Ramos (cell line): ENCODE measurements around the gene THOC2.
"Not testable (repeated sequence)": the region's sequence is repeated elsewhere in the genome, so short reads cannot be mapped to it uniquely, and the experiment has no call there.

Experiments used
- in situ Hi-C: fragments of 300-500 bp; cut with MboI; formaldehyde crosslinking; loops from one replicate; pipeline ENCODE4 v1.14.3; 2022; ENCODE audit warnings: low sequenced_read_pairs; ENCODE audit not compliant: unreplicated experiment

Gene THOC2

DNA sequence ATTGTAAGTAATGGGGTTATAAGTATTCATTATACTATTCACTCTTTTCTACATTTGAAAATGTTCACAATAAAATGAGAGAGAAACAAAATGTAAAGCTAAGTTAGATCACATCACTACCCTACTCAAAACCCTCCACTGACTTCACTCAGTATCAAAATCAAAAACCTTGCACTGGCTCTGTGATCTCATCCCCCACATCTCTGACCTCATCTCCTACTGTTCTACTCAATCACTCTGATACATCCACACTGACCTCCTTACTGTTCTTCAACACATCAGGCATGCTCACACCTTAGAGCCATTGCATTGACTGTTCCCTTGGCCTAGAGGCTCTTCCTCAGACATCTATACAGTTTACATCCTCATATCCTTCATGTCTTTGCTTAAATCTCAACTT is 50.7 kb downstream of the THOC2 start:
- in situ Hi-C loops: no loop called here

DNA sequence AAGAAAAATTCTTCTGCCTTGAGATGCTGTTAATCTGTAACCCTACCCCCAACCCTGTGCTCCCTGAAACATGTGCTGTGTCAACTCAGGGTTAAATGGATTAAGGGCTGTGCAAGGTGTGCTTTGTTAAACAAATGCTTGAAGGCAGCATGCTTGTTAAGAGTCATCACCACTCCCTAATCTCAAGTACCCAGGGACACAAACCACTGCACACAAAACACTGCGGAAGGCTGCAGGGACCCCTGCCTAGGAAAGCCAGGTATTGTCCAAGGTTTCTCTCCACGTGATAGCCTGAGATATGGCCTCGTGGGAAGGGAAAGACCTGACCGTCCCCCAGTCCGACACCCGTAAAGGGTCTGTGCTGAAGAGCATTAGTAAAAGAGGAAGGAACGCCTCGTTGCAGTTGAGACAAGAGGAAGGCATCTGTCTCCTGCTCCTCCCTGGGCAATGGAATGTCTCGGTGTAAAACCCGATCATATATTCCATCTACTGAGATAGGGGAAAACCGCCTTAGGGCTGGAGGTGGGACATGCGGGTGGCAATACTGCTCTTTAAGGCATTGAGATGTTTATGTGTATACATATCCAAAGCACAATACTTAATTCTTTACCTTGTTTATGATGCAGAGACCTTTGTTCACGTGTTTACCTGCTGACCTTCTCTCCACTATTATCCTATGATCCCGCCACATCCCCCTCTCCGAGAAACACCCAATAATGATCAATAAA is 53.0 kb downstream of the THOC2 start:
- in situ Hi-C loops: not testable (repeated sequence)

DNA sequence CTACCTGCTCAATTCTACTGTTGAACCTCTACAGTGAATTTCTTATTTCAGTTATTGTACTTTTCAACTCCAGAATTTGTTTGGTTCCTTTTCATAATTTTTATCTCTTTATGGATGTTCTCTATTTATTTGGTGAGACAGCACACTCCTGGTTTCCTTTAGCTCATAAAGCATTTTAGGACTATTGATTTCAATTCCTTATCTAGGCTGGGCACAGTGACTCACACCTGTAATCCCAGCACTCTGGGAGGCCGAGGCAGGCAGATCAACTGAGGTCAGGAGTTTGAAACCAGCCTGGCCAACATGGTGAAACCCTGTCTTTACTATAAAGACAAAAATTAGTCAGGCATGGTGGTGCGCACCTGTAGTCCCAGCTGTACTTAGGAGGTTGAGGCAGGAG is 57.7 kb downstream of the THOC2 start:
- in situ Hi-C loops: no loop called here

DNA sequence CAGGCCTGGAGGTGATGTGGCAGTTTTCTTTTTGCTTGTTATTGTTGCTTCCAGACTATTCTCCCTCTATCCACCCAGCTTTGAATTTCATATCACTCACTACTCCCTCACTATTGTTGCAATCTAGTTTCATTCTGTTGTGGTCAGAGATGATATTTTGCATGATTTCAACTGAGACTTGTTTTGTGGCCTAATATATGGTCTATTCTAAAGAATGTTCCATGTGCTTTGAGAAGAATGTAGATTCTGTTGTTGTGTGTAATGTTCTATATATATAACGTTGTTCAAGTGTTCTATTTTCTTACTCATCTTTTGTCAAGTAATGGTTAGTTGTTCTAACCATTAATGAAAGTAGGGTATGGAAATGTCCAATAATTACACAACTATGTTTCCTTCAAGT is 59.0 kb downstream of the THOC2 start:
- in situ Hi-C loops: no loop called here

DNA sequence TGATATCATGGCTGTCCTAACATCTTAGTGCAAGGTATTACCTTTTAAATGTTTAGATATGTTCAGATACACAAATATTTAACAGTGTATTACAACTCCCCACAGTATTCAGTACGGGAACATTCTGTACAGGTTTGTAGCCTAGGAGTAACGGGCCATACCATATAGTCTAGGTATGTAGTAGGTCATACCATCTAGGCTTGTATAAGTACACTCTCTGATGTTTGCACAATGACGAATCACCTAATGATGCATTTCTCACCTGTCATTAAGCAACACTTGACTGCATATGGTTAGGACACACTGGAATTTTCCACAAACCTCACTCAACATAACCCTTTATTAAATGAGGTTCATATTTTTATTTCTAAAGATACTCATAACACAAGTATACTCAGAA is 67.7 kb downstream of the THOC2 start:
- in situ Hi-C loops: no loop called here

DNA sequence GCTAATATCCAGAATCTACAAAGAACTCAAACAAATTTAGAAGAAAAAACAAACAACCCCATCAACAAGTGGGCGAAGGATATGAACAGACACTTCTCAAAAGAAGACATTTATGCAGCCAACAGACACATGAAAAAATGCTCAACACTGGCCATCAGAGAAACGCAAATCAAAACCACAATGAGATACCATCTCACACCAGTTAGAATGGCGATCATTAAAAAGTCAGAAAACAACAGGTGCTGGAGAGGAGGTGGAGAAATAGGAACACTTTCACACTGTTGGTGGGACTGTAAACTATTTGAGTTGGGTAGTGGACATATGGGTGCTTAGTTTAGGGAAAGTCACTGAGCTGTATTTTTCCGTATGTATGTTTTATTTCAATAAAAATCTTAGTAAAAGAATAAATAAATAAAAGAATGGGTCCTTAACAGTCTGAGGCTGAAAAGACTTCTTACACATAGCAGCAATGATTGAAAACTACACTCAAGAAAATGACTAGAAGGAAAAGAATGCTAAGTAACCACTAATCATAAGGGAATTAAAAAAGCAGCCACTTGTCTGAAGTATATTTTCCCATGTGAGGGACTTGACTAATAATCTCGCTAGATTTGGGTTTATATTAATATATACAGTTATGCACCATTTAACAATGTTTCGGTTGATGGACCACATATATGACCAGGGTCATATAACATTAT is 68.2 kb downstream of the THOC2 start:
- in situ Hi-C loops: not testable (repeated sequence)

DNA sequence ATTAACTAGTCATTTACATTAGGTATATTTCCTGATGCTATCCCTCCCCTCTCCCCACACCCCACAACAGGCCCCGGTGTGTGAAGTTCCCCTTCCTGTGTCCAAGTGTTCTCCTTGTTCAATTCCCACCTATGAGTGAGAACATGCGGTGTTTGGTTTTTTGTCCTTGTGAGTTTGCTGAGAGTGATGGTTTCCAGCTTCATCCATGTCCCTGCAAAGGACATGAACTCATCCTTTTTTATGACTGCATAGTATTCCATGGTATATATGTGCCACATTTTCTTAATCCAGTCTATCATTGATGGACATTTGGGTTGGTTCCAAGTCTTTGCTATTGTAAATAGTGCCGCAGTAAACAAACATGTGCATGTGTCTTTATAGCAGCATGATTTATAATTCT is 69.1 kb downstream of the THOC2 start:
- in situ Hi-C loops: not testable (repeated sequence)

DNA sequence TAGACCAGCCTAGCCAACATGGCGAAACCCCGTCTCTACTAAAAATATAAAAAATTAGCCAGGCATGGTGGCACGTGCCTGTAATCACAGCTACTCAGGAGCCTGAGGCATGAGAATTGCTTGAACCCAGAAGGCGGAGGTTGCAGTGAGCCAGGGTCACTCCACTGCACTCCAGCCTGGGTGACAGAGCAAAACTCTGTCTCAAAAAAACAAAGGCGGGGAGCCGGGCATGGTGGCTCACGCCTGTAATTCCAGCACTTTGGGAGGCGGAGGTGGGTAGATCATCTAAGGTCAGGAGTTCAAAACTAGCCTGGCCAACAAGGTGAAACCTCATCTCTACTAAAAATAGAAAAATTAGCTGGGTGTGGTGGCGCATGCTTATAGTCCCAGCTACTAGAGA is 76.3 kb downstream of the THOC2 start:
- in situ Hi-C loops: not testable (repeated sequence)

DNA sequence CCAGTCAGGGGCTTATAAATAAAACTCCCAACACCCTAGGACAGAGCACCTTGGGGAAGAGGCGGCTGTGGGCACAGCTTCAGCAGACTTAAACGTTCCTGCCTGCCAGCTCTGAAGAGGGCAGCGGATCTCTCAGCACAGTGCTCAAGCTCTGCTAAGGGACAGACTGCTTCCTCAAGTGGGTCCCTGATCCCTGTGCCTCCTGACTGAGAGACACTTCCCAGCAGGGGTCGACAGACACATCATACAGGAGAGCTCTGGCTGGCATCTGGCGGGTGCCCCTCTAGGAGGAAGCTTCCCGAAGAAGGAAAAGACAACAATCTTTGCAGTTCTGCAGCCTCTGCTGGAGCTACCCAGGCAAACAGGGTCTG is 84.1 kb downstream of the THOC2 start:
- in situ Hi-C loops: not testable (repeated sequence)

DNA sequence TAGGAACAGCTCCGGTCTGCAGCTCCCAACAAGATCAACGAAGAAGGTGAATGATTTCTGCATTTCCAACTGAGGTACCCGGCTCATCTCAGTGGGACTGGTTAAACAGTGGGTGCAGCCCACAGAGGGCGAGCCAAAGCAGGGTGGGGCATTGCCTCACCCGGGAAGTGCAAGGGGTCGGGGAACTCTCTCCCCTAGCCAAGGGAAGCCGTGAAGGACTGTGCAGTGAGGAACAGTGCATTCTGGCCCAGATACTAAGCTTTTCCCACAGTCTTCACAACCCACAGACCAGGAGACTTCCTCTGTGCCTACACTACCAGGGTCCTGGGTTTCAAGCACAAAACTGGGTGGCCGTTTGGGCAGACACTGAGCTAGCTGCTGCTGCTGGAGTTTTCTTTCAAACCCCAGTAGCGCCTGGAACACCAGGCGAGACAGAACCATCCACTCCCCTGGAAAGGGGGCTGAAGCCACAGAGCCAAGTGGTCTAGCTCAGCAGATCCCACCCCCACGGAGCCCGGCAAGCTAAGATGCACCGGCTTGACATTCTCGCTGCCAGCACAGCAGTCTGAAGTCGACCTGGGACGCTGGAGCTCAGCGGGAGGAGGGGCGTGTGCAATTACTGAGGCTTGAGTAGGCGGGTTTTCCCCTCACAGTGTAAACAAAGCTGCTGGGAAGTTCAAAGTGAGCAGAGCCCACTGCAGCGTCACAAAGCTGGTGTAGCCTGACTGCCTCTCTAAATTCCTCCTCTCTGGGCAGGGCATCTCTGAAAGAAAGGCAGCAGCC is 84.6 kb downstream of the THOC2 start:
- in situ Hi-C loops: no loop called here

DNA sequence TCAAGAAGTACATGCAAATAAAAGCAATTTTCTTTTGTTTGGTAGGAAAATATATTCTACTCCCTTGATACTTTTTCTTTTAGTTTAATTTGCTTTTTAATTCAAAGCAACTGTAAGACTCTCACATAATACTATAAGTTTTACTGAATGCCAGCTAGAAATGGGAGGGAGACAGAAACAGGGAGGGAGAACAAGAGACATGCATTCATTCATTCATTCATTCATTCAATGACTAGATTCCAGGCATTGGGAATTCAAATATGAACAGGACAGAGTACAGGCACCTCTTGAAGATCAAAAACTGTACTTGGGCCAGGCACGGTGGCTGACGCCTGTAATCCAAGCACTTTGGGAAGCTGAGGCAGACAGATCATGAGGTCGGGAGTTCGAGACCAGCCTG is 85.6 kb downstream of the THOC2 start:
- in situ Hi-C loops: no loop called here

DNA sequence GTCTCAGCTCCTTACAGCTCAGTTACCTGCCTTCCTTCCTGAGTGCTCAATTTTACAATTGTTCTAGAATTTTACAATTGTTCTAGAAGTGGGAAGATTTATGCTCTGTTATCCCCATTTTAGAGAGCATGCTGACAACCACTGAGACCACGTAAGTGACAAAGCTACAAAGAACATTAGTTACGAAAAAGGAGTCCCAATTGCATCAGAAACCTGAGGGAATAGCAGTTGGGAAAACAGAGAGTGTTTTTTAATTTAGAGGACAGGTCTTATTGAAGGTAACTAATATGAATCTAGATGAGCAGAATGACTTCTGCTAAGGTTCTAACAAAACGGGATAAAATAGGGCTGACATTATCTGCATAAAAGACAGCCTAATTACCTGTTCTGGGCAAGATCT is 103.3 kb downstream of the THOC2 start:
- in situ Hi-C loops: no loop called here

DNA sequence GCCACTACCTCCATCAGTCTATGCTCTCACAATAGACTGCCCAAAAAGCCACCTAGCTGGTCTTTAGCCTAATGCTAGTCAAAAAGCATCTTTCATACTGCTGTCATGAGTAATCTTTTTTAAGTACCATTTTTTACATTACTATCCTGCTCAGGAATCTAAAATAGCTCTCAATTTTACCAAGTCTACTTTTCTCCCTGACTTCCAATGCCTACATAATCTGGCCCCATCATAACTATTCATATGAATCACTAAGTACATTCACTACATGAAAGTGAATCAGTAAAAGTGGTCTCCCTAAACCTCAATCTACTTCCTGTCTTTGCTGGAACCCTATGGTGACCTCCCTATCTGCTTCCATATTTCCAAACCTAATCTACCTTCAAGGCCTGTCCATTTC is 105.9 kb downstream of the THOC2 start:
- in situ Hi-C loops: no loop called here

DNA sequence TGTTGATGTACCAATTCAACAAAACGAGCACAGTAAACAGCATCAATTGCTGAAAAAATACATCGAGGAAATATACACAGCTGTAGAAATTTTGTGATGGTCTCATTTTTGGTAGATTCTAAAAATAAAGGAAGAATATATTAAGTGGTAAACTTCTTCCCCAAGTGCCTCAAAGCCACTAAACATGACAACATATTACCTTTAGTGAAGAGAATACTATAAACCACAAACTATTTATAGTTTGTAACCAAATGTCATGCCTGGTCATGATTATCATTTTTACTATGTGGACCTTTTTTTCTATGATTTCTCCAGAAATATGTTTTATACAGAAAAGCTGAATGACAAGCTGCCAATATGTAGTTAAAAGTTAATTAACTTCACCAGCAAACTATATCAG is 106.9 kb downstream of the THOC2 start:
- in situ Hi-C loops: no loop called here

DNA sequence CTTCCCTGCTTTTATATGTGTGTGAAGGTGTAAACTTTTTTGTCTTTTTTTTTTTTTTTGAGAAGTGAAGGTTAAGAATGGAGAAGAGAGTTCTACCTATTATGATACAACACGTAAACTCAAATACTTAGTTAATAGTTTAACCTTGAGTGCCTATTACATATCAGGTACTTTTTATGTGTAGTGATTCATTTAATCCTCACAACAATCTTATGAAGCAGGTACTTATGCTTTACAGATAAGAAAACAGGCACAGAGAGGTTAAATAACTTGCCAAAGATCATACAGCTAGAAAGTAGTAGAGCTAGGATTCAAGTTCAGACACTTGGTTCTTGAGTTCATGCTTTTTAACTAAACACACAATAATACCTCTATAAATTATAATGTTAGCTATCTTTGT is 107.4 kb downstream of the THOC2 start:
- in situ Hi-C loops: no loop called here

DNA sequence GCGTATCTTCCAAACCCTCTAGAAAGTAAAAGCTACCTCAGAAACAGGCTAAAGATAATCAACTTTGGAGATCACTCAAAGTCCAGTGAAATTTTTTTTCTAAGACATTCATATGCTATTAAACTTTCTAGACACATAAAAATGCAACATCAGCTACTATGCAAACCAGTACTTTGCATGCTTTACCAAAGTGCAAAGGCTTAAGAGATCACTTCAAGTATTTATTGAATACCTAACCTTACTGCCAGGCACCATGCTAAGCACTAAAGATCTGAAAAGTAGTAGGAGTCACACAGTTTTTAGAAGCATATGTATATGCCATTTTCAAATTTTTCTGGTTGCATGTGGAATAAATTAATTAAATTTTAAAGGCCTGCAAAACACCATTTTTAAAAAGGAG is 115.8 kb downstream of the THOC2 start:
- in situ Hi-C loops: no loop called here

DNA sequence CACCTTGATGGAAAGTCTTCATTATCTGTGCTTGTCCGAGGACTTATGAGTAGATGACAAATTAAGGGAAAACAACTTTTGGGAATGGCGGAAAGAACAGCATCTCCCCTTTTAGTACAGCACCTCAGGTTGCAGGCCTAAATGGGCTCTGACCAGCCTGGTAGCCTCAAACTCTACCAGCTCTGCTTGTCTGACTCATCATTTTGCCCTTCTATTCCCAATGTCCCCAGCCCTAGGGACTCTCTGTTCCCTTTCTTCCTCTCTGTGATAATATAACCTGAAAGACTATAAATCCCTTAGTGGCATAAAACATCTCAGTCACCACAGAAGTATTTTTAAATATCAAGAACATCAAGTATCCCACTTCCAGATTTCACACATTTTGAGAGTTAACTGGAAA is 121.9 kb downstream of the THOC2 start:
- in situ Hi-C loops: no loop called here

DNA sequence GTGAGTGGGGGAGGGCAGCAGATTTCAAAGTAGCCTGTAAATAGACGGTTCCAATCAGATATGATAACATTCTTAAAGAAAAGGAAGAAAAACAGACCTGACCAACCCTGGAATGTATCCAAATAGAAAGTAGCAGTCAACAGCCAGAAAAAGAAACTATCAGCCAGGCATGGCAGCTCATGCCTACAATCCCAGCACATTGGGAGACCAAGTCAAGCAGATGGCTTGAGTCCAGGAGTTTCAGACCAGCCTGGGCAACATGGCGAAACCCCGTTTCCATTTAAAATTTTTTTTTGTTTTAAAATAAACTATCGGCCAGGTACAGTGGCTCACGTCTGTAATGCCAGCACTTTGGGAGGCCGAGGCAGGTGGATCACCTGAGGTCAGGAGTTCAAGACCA is 125.0 kb downstream of the THOC2 start:
- in situ Hi-C loops: no loop called here

DNA sequence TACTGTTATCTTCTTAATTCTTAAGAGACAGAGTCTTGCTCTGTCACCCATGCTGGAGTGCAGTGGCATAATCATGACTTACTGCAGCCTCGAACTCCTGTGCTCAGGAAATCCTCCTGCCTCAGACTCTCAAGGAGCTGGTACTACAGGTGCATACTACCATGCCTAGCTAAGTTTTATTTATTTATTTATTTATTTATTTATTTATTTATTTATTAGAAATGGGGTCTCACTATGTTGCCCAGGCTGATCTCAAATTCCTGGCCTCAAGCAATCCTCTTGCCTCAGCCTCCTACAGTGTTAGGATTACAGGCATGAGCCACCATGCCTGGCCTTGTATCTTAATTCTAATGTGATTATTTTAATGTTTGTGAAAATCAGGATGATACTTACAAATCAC is 125.6 kb downstream of the THOC2 start:
- in situ Hi-C loops: no loop called here

DNA sequence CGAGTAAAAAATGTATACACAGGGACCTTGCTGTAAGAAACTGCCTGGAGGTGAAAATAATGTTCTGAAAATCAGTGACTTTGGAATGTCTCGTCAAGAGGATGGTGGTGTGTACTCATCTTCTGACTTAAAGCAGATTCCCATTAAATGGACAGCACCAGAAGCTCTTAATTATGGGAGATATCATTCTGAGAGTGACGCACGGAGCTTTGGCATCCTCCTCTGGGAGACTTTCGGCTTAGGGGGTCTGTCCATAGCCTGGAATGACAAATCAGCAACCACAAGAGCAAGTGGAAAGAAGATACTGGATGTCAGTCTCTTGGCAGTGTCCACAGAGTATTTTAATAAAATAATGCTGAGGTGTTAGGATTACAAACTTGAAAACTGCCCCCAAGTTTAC is 129.4 kb downstream of the THOC2 start:
- in situ Hi-C loops: no loop called here

DNA sequence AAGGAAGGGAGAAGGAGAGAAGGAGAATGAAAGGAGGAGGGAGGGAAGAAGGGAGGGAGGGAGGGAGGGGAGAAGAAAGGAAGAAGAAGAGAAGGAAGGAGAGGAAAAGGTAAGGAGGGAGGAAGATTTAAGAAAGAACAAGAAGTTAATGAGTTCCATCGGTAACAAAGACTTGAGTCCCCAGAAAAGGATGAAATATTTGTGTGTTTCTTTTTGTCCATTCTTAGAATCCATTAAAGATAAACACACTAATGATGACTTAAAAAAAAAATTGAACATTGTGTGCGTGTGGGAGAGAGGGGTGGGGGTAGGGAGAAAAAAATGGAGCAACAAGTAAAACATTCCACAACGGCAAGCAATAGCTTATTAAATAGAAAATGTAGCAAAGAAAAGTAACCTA is 131.4 kb downstream of the THOC2 start:
- in situ Hi-C loops: no loop called here
